ENCODE data around the gene CIRBP. TPM values are rescaled to one million over a fixed set of nuclear protein-coding genes. Genes with fewer than 3 reads are reported as not detected.
A peak's percentile ranks its signal among the peaks of the same experiment; 100 is the strongest.

CIRBP gene
- total and polyA plus RNA-seq, 4 donors, result 41.1 to 135 (median 96.9) TPM

- 69% methylated on average over 21 of the region's 21 CpGs for WGBS
- no peak overlapping the region for H3K9ac ChIP-seq (ENCODE audit: low read depth in 1 of 2, low read length in 2 of 2)
- no peak overlapping the region for H3K4me3 ChIP-seq (ENCODE audit: low read depth in 1 of 3, low read length in 3 of 3)
- peak overlapping the region; percentile 89 to 93 for H3K27ac ChIP-seq (ENCODE audit: low read depth in 1 of 2, low read length in 2 of 2)
- no peaks in the 10 kb centered on the region for H3K9me3 ChIP-seq (ENCODE audit: control insufficient read depth in 4 of 4, low read length in 3 of 4)
- H3K4me1 ChIP-seq (ENCODE audit: control insufficient read depth in 4 of 4, insufficient read depth in 4 of 4, low read length in 3 of 4), result peaks cover 32 to 72% (median 55%) of the 10 kb centered on the region in 4 donors
- no peak for TF ChIP-seq HNF4G (IDR thresholded peaks at IDR 0.05)
- no peak for TF ChIP-seq RXRA (IDR thresholded peaks at IDR 0.05)
- no peak for TF ChIP-seq TAF1 (conservative IDR thresholded peaks at IDR 0.05)
- TF ChIP-seq HNF4A (conservative IDR thresholded peaks at IDR 0.05), result no peak
- no peak for TF ChIP-seq FOXA2 (IDR thresholded peaks at IDR 0.05)
- peaks cover 0 to 2% (median 1%) of the 10 kb centered on the region in 4 donors for H3K36me3 ChIP-seq (ENCODE audit: control insufficient read depth in 4 of 4, insufficient read depth in 3 of 4, low read depth in 1 of 4, low read length in 3 of 4)
- no peak for DNase-seq (ENCODE audit: low spot score)
- H3K27me3 ChIP-seq (ENCODE audit: control insufficient read depth in 4 of 4, insufficient read depth in 4 of 4, low read length in 3 of 4), result no peaks in the 10 kb centered on the region
Measured at GRCh38 chr19:1262623-1263123, 6.5 kb upstream of the CIRBP start.

GRCh38 chr19:1263188-1263587 is 5.9 kb upstream of the CIRBP start:
- peak overlapping the region; percentile 89 to 93 for H3K27ac ChIP-seq (ENCODE audit: low read depth in 1 of 2, low read length in 2 of 2)
- DNase-seq (ENCODE audit: low spot score), result no peak
- no peak for TF ChIP-seq HNF4G (IDR thresholded peaks at IDR 0.05)
- no peak for TF ChIP-seq FOXA1 (IDR thresholded peaks at IDR 0.05)
- no peak for TF ChIP-seq YY1 (IDR thresholded peaks at IDR 0.05)
- TF ChIP-seq MAX (IDR thresholded peaks at IDR 0.05), result no peak
- no peak for TF ChIP-seq HNF4A (conservative IDR thresholded peaks at IDR 0.05)
- TF ChIP-seq RAD21 (IDR thresholded peaks at IDR 0.05), result no peak
- no peak for TF ChIP-seq SP1 (IDR thresholded peaks at IDR 0.05)
- no peak for TF ChIP-seq ATF3 (IDR thresholded peaks at IDR 0.05)
- no peak for TF ChIP-seq NR2F2 (IDR thresholded peaks at IDR 0.05)
- TF ChIP-seq GABPA (IDR thresholded peaks at IDR 0.05 in 1 of 2, conservative IDR thresholded peaks at IDR 0.05 in 1 of 2), result no peak
- no peak for TF ChIP-seq REST (IDR thresholded peaks at IDR 0.05)
- TF ChIP-seq ZBTB33 (IDR thresholded peaks at IDR 0.05), result no peak

More at GRCh38 chr19:1263188-1263587, 5.9 kb upstream of the CIRBP start:
- H3K4me3 ChIP-seq (ENCODE audit: low read depth in 1 of 3, low read length in 3 of 3), result no peak overlapping the region
- no peaks in the 10 kb centered on the region for H3K9me3 ChIP-seq (ENCODE audit: control insufficient read depth in 4 of 4, low read length in 3 of 4)
- 83% methylated on average over 5 of the region's 5 CpGs for WGBS
- H3K9ac ChIP-seq (ENCODE audit: low read depth in 1 of 2, low read length in 2 of 2), result no peak overlapping the region
- H3K36me3 ChIP-seq (ENCODE audit: control insufficient read depth in 4 of 4, insufficient read depth in 3 of 4, low read depth in 1 of 4, low read length in 3 of 4), result peaks cover 0 to under 1% (median 0%) of the 10 kb centered on the region in 4 donors
- no peaks in the 10 kb centered on the region for H3K27me3 ChIP-seq (ENCODE audit: control insufficient read depth in 4 of 4, insufficient read depth in 4 of 4, low read length in 3 of 4)
- H3K4me1 ChIP-seq (ENCODE audit: control insufficient read depth in 4 of 4, insufficient read depth in 4 of 4, low read length in 3 of 4), result peaks cover 35 to 72% (median 56%) of the 10 kb centered on the region in 4 donors

All from liver (tissue), 9 donors.